Tibial nerve (tissue), 3 donors: Measurements from ENCODE around the gene LHX3.

Experiments
- CTCF ChIP-seq, 5 experiments: fragments of 200-600 bp in 3 of 5; fragments of 450-650 bp in 2 of 5; sonication (generic) in 3 of 5; IDR thresholded peaks; one replicate each; pipeline ENCODE4 v1.5.1; 2016 to 2019; ENCODE audit warnings: antibody characterized with exemption in 5 of 5, mild to moderate bottlenecking in 3 of 5, moderate library complexity in 2 of 5
- POLR2A ChIP-seq, 2 donors: fragments of 450-650 bp; IDR thresholded peaks; one replicate each; pipeline ENCODE4 v1.6.1; 2017; ENCODE audit warnings: antibody characterized with exemption in 2 of 2, mild to moderate bottlenecking in 2 of 2, moderate library complexity in 2 of 2

GRCh38 chr9:136233411-136233810 lies 28.5 kb upstream of the LHX3 start:
- TF ChIP-seq POLR2A (IDR thresholded peaks at IDR 0.05) = no peak
- no peak for TF ChIP-seq CTCF (IDR thresholded peaks at IDR 0.05)
